ENCODE measurements around the gene SARDH. TPM values are rescaled to one million over a fixed set of nuclear protein-coding genes. Genes with fewer than 3 reads are reported as not detected.

Gene SARDH
- total and polyA plus RNA-seq, 5 donors: 1.7 to 3.2 (median 2.7) TPM

- 67% methylated on average over 13 of the region's 13 CpGs for WGBS
- no peak overlapping the region for H3K4me3 ChIP-seq (ENCODE audit: low read length)
- intact Hi-C loops (cut with DNase I): no loop called here
These were observed 581 bp upstream of the SARDH start for GRCh38 chr9:133738640-133739225.

GRCh38 chr9:133737071-133737773, 930 bp downstream of the SARDH start:
- no peaks in the 10 kb centered on the region for H3K4me1 ChIP-seq (ENCODE audit: control insufficient read depth, insufficient read depth, low read length)

More at GRCh38 chr9:133738640-133739225, 581 bp upstream of the SARDH start:
- DNase-seq (no peak), ATAC-seq (peak in 1 of 2 donors; percentile 13)
- Histone ChIP-seq H3K27ac (ENCODE audit: low read length) (no peak overlapping the region), H3K27me3 (ENCODE audit: control insufficient read depth, insufficient read depth) (no peaks in the 10 kb centered on the region), H3K9me3 (ENCODE audit: control insufficient read depth, low read length) (no peaks in the 10 kb centered on the region), H3K4me1 (ENCODE audit: control insufficient read depth, insufficient read depth, low read length) (no peaks in the 10 kb centered on the region)

DNA sequence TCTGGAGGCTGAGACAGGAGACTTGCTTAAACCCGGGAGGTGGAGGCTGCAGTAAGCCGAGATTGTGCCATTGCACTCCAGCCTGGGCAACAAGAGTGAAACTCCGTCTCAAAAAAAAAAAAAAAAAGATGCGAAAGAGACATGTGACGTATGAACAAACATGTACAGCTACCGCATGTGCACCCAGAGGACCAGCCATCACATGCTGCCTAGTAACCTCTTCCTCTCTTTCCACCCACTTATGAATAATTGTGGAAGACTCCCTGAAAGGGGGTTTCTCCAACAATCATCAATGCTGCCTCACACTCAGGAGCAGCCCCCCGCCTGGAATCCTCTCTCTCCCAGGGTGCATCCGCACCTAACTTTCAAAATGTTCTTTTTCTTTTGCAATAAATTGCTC, 2.2 kb downstream of the SARDH start:
- no peaks in the 10 kb centered on the region for H3K4me1 ChIP-seq (ENCODE audit: control insufficient read depth, insufficient read depth, low read length)
- no peaks in the 10 kb centered on the region for H3K27me3 ChIP-seq (ENCODE audit: control insufficient read depth, insufficient read depth)
- no peak overlapping the region for H3K4me3 ChIP-seq (ENCODE audit: low read length)
- no peaks in the 10 kb centered on the region for H3K9me3 ChIP-seq (ENCODE audit: control insufficient read depth, low read length)
- H3K27ac ChIP-seq (ENCODE audit: low read length): no peak overlapping the region
- no peak for ATAC-seq
- intact Hi-C loops (cut with DNase I): no loop called here
- no peak for DNase-seq
- WGBS: 86% methylated on average over 8 of the region's 8 CpGs

More at GRCh38 chr9:133737071-133737773, 930 bp downstream of the SARDH start:
- no peak overlapping the region for H3K27ac ChIP-seq (ENCODE audit: low read length)
- H3K9me3 ChIP-seq (ENCODE audit: control insufficient read depth, low read length): no peaks in the 10 kb centered on the region
- no peaks in the 10 kb centered on the region for H3K27me3 ChIP-seq (ENCODE audit: control insufficient read depth, insufficient read depth)
- no peak overlapping the region for H3K4me3 ChIP-seq (ENCODE audit: low read length)
- 68% methylated on average over 15 of the region's 15 CpGs for WGBS
- ATAC-seq: peak in 1 of 2 donors; percentile 7
- intact Hi-C loops (cut with DNase I): no loop called here
- peak in 1 of 3 donors; percentile 50 for DNase-seq

GRCh38 chr9:133735415-133735775, 2.8 kb downstream of the SARDH start:
- 68% methylated on average over 10 of the region's 10 CpGs for WGBS
- H3K27ac ChIP-seq (ENCODE audit: low read length): no peak overlapping the region
- no peak for DNase-seq
- H3K4me3 ChIP-seq (ENCODE audit: low read length): no peak overlapping the region
- no peak for ATAC-seq
- H3K4me1 ChIP-seq (ENCODE audit: control insufficient read depth, insufficient read depth, low read length): no peaks in the 10 kb centered on the region
- intact Hi-C loops (cut with DNase I): no loop called here
- H3K9me3 ChIP-seq (ENCODE audit: control insufficient read depth, low read length): no peaks in the 10 kb centered on the region
- no peaks in the 10 kb centered on the region for H3K27me3 ChIP-seq (ENCODE audit: control insufficient read depth, insufficient read depth)

DNA sequence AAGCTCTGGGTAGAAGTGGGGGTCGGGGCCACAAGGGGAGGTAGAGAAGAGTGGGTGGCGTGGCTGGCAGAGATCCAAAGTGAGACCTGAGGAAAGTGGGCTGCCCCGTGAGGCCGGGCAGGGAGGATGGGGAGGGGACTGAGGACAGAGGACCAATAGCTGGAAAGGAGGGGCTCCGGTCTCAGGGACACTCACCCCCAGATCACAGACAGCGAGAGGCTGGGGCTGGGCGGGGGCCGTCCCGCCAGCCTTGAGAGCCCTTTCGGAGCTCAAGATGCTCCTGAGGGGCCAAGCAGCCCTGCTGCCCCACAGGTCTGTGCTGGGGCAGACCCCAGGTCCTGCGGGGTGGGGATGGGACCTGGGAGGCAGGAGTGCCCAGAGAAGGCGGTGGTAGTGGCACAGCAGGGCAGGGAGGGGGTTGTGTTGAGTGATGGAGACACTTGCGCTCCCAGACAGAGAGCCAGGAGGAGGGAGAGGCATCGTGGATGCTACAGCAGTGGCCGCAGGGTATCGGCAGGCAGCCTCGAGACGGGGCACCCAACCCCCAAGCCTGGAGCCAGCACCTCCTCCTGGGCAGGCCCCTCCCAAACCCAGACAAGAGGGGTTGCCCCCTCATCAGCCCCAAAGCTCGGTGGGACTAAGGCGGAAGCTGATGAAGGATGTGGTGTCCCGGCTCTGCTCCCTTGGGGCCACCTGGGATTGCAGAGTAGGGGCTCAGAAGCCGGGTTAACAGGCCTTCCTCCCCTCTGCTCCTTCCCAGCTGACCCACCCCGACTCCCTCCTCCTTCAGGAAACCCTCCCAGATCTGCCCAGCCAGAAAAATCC, 3.4 kb downstream of the SARDH start:
- intact Hi-C loops (cut with DNase I): no loop called here
- Histone ChIP-seq H3K4me3 (ENCODE audit: low read length) (no peak overlapping the region), H3K27ac (ENCODE audit: low read length) (no peak overlapping the region), H3K9me3 (ENCODE audit: control insufficient read depth, low read length) (no peaks in the 10 kb centered on the region), H3K4me1 (ENCODE audit: control insufficient read depth, insufficient read depth, low read length) (no peaks in the 10 kb centered on the region), H3K27me3 (ENCODE audit: control insufficient read depth, insufficient read depth) (no peaks in the 10 kb centered on the region)
- WGBS: 68% methylated on average over 23 of the region's 23 CpGs
- ATAC-seq (no peak), DNase-seq (peak in 1 of 3 donors; percentile 48)

- peak in 1 of 3 donors; percentile 56 for DNase-seq
- Histone ChIP-seq H3K4me1 (ENCODE audit: control insufficient read depth, insufficient read depth, low read length) (no peaks in the 10 kb centered on the region), H3K27ac (ENCODE audit: low read length) (no peak overlapping the region), H3K4me3 (ENCODE audit: low read length) (no peak overlapping the region), H3K27me3 (ENCODE audit: control insufficient read depth, insufficient read depth) (no peaks in the 10 kb centered on the region), H3K9me3 (ENCODE audit: control insufficient read depth, low read length) (no peaks in the 10 kb centered on the region)
- intact Hi-C loops (cut with DNase I): no loop called here
- 83% methylated on average over 21 of the region's 21 CpGs for WGBS
- ATAC-seq: no peak
These were observed 4.2 kb downstream of the SARDH start for GRCh38 chr9:133733796-133734533.

DNA sequence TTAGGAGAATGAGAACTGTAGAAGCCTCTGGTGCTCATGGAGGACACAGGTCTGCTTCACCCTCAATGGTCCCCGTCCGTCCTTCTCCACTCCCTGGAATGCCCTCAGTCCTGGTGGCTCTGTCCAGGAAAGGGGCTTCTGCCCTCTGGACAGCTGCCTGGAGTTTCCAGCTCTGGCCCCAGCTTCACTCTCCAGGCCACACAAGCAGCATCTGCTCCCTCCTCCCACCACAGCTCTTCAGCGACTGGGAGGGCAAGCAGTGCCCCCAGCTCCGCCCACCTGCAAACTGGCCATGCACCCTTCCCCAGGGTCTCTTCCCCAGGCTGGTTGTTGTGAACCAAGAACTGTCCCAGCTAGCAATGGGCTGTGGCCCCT, 4.7 kb downstream of the SARDH start:
- intact Hi-C loops (cut with DNase I): no loop called here
- DNase-seq: no peak
- no peaks in the 10 kb centered on the region for H3K9me3 ChIP-seq (ENCODE audit: control insufficient read depth, low read length)
- WGBS: 82% methylated on average over 4 of the region's 4 CpGs
- no peaks in the 10 kb centered on the region for H3K27me3 ChIP-seq (ENCODE audit: control insufficient read depth, insufficient read depth)
- no peak for ATAC-seq
- no peaks in the 10 kb centered on the region for H3K4me1 ChIP-seq (ENCODE audit: control insufficient read depth, insufficient read depth, low read length)
- H3K27ac ChIP-seq (ENCODE audit: low read length): no peak overlapping the region
- H3K4me3 ChIP-seq (ENCODE audit: low read length): no peak overlapping the region

- intact Hi-C loops (cut with DNase I): no loop called here
- Histone ChIP-seq H3K4me3 (ENCODE audit: low read length) (no peak overlapping the region), H3K9me3 (ENCODE audit: control insufficient read depth, low read length) (no peaks in the 10 kb centered on the region), H3K27ac (ENCODE audit: low read length) (no peak overlapping the region), H3K27me3 (ENCODE audit: control insufficient read depth, insufficient read depth) (no peaks in the 10 kb centered on the region), H3K4me1 (ENCODE audit: control insufficient read depth, insufficient read depth, low read length) (no peaks in the 10 kb centered on the region)
- DNase-seq (no peak), ATAC-seq (no peak)
- 75% methylated on average over 10 of the region's 10 CpGs for WGBS
These were observed 5.3 kb downstream of the SARDH start for GRCh38 chr9:133732639-133733408.

DNA sequence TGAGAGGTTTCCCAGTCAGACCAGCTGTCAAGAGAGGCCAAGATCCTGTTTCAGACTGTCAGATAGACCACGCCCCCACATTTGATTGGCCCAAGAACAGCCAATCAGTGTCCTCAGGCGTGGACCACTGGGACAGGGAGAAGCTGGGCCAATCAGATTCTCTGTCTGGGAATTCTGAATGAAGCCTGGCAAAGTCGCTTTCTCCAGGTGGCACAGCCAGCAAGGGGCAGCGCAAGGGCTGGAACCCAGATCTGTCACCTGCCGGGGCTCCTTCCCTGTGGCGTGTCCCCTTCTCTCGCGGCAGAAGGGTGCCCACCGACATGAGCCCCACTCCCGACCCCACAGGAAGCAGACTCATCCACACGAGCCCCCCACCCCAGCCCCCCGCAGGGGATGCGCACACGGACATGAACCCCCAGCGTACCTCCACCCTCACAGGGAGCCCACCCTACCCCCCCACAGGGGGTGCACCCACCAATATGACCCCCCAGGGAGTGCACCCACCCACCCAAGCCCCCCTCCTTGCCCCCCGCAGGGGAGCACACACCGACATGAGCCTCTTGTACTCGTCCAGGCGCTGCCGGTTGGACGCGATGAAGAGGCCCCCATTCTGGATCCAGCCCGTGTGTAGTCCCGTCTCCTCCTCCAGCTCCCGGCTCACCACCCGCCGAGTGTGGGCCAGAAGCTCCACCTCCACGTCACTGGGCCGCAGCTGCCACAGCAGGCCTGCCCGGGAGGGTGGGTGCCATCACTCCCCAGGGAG, 6.1 kb downstream of the SARDH start:
- intact Hi-C loops (cut with DNase I): no loop called here
- H3K9me3 ChIP-seq (ENCODE audit: control insufficient read depth, low read length): no peaks in the 10 kb centered on the region
- H3K4me1 ChIP-seq (ENCODE audit: control insufficient read depth, insufficient read depth, low read length): no peaks in the 10 kb centered on the region
- peak; percentile 25 to 69 for ATAC-seq
- peak in 1 of 3 donors; percentile 74 for DNase-seq
- WGBS: 76% methylated on average over 30 of the region's 30 CpGs
- no peak overlapping the region for H3K4me3 ChIP-seq (ENCODE audit: low read length)
- no peak overlapping the region for H3K27ac ChIP-seq (ENCODE audit: low read length)
- no peaks in the 10 kb centered on the region for H3K27me3 ChIP-seq (ENCODE audit: control insufficient read depth, insufficient read depth)

Measured in right cardiac atrium (tissue), 5 donors.